Stimulated activated CD4-positive, alpha-beta T cell treated with anti-CD3 and anti-CD28 coated beads, Interleukin-2, amount 100 ng/mL, for 48 hours (primary cell): Measurements from ENCODE around the gene PPP2R2B.

ENCODE experiments used
- DNase-seq, 2 donors: peaks; one replicate each; pipeline ENCODE4 v3.0.0-alpha.2; 2020

PPP2R2B gene

GRCh38 chr5:146695646-146696045 is 182.9 kb downstream of the PPP2R2B start:
- DNase-seq, result no peak

GRCh38 chr5:146690880-146691355 is 187.6 kb downstream of the PPP2R2B start:
- DNase-seq, result no peak

- DNase-seq, result no peak
Measured at GRCh38 chr5:146687630-146688029, 190.9 kb downstream of the PPP2R2B start.

GRCh38 chr5:146683861-146684260 is 194.7 kb downstream of the PPP2R2B start:
- DNase-seq, result no peak

GRCh38 chr5:146682899-146683532 is 195.5 kb downstream of the PPP2R2B start:
- DNase-seq, result no peak

- no peak for DNase-seq
Measured at GRCh38 chr5:146681585-146682105, 196.9 kb downstream of the PPP2R2B start.

- DNase-seq, result no peak
Measured at GRCh38 chr5:146680846-146681584, 197.5 kb downstream of the PPP2R2B start.

GRCh38 chr5:146675636-146676035 is 202.9 kb downstream of the PPP2R2B start:
- no peak for DNase-seq

- DNase-seq, result no peak
Measured at GRCh38 chr5:146672866-146673265, 205.7 kb downstream of the PPP2R2B start.

- DNase-seq, result no peak
Measured at GRCh38 chr5:146671561-146672295, 206.8 kb downstream of the PPP2R2B start.

GRCh38 chr5:146669656-146670055 is 208.9 kb downstream of the PPP2R2B start:
- no peak for DNase-seq

- no peak for DNase-seq
Measured at GRCh38 chr5:146667633-146668272, 210.8 kb downstream of the PPP2R2B start.

GRCh38 chr5:146662229-146662628 is 216.3 kb downstream of the PPP2R2B start:
- no peak for DNase-seq

- no peak for DNase-seq
Measured at GRCh38 chr5:146660376-146660960, 218.1 kb downstream of the PPP2R2B start.

- no peak for DNase-seq
Measured at GRCh38 chr5:146659961-146660360, 218.6 kb downstream of the PPP2R2B start.

- DNase-seq, result no peak
Measured at GRCh38 chr5:146656703-146657102, 221.9 kb downstream of the PPP2R2B start.

- no peak for DNase-seq
Measured at GRCh38 chr5:146653560-146653959, 225.0 kb downstream of the PPP2R2B start.

- no peak for DNase-seq
Measured at GRCh38 chr5:146652547-146652946, 226.0 kb downstream of the PPP2R2B start.

- no peak for DNase-seq
Measured at GRCh38 chr5:146647656-146648199, 230.8 kb downstream of the PPP2R2B start.

- no peak for DNase-seq
Measured at GRCh38 chr5:146646441-146646840, 232.1 kb downstream of the PPP2R2B start.

- DNase-seq, result no peak
Measured at GRCh38 chr5:146645342-146645741, 233.2 kb downstream of the PPP2R2B start.

GRCh38 chr5:146644831-146645230 is 233.7 kb downstream of the PPP2R2B start:
- no peak for DNase-seq
